ENCODE data around the gene PTAR1.

PTAR1 gene

DNA sequence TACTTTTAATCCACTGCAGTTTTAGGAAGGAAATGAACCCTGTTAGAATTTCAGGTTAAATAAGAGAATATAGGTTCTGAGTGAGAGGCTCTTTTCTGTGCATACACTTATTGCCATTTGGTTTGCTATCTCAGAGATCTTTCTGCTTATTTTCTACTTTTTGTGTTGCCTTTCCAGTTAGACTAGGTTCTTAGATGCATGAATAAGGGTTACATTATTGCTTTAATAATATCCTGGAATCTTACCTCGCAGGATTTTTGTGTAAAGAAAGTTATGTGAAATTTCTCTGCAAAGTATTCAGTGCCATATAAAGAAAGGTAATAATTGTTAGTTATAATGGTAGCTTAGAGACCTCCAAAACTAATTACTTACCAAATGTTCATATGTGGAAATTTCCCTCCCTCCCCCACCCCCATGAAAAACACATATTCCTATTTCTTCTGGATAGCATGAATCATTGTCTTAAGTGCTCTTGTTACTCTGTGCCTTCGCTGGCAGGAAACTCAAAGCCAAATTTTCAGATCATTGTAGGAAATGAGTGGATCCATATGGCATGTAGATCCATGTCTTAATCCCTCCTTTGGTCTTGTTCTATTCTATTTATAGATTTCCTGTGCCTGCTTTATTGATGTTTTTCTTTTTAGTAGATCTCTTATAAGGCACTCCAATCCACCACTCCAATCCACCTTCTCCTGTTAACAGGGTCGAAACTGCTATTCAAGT lies 84.9 kb downstream of the PTAR1 start:
- no peak for TF ChIP-seq CTCF (IDR thresholded peaks at IDR 0.05; ENCODE audit: insufficient read depth, low read depth, low read length, missing control alignments)
- peak; percentile 76 for DNase-seq (ENCODE audit: low read depth)

GRCh38 chr9:69674112-69674685 lies 85.6 kb downstream of the PTAR1 start:
- H3K4me3 ChIP-seq (ENCODE audit: low read length): no peak overlapping the region
- peak; percentile 23 for DNase-seq (ENCODE audit: low read depth)
- TF ChIP-seq CTCF (IDR thresholded peaks at IDR 0.05; ENCODE audit: insufficient read depth, low read depth, low read length, missing control alignments): peak; percentile 28

More for the DNA sequence above, 84.9 kb downstream of the PTAR1 start:
- no peak overlapping the region for H3K4me3 ChIP-seq (ENCODE audit: low read length)

- H3K4me3 ChIP-seq (ENCODE audit: low read length): peak overlapping the region; percentile 66
- no peak for DNase-seq (ENCODE audit: low read depth)
- no peak for TF ChIP-seq CTCF (IDR thresholded peaks at IDR 0.05; ENCODE audit: insufficient read depth, low read depth, low read length, missing control alignments)
These were observed 86.5 kb downstream of the PTAR1 start for GRCh38 chr9:69673311-69673640.

- TF ChIP-seq CTCF (IDR thresholded peaks at IDR 0.05; ENCODE audit: insufficient read depth, low read depth, low read length, missing control alignments): peak; percentile 85
- peak overlapping the region; percentile 66 for H3K4me3 ChIP-seq (ENCODE audit: low read length)
- peak; percentile 83 for DNase-seq (ENCODE audit: low read depth)
These were observed 87.1 kb downstream of the PTAR1 start for GRCh38 chr9:69672596-69673310.

GRCh38 chr9:69671879-69672595 lies 87.8 kb downstream of the PTAR1 start, which contains the start of gene APBA1:
APBA1 (minus strand) TSS chr9:69672371.
- DNase-seq (ENCODE audit: low read depth): peak; percentile 36
- no peak for TF ChIP-seq CTCF (IDR thresholded peaks at IDR 0.05; ENCODE audit: insufficient read depth, low read depth, low read length, missing control alignments)
- peak within 1 kb of the TSS; percentile 66 for H3K4me3 ChIP-seq (ENCODE audit: low read length)

- DNase-seq (ENCODE audit: low read depth): no peak
- peak overlapping the region; percentile 42 for H3K4me3 ChIP-seq (ENCODE audit: low read length)
- no peak for TF ChIP-seq CTCF (IDR thresholded peaks at IDR 0.05; ENCODE audit: insufficient read depth, low read depth, low read length, missing control alignments)
These were observed 88.4 kb downstream of the PTAR1 start for GRCh38 chr9:69671311-69671878.
